WTC11 (cell line): ENCODE data around the gene ABCA13.

ENCODE experiments used
- ESRRA ChIP-seq: sonication (generic); formaldehyde crosslinking; IDR thresholded peaks from 2 replicates; pipeline ENCODE4 v1.8.1; 2022; ENCODE audit warnings: mild to moderate bottlenecking, missing genetic modification reagents, borderline replicate concordance
- FOXJ3 ChIP-seq: sonication (generic); formaldehyde crosslinking; IDR thresholded peaks from 2 replicates; pipeline ENCODE4 v1.9.0; 2021; ENCODE audit warnings: missing genetic modification reagents, mild to moderate bottlenecking, borderline replicate concordance
- ZNF423 ChIP-seq: fragments of 250-450 bp; sonication (Bioruptor Pico); IDR thresholded peaks from 2 replicates; pipeline ENCODE4 v2.1.2; 2022; ENCODE audit warnings: mild to moderate bottlenecking, moderate library complexity
- ZNF532 ChIP-seq: fragments of 250-450 bp; sonication (Bioruptor Pico); IDR thresholded peaks from 2 replicates; pipeline ENCODE4 v1.9.0; 2021; ENCODE audit warnings: mild to moderate bottlenecking, borderline replicate concordance
- TF ChIP-seq, protein P1 (sequence below): sonication (generic); formaldehyde crosslinking; IDR thresholded peaks from 2 replicates; pipeline ENCODE4 v1.8.1; 2023; ENCODE audit warnings: mild to moderate bottlenecking, missing genetic modification reagents, moderate library complexity
- TF ChIP-seq, protein P2 (sequence below): sonication (generic); formaldehyde crosslinking; IDR thresholded peaks from 2 replicates; pipeline ENCODE4 v1.8.0; 2023; ENCODE audit warnings: mild to moderate bottlenecking, missing genetic modification reagents
- TF ChIP-seq, protein P3 (sequence below): sonication (generic); formaldehyde crosslinking; IDR thresholded peaks from 2 replicates; pipeline ENCODE4 v1.8.1; 2023; ENCODE audit warnings: mild to moderate bottlenecking, missing genetic modification reagents
- TF ChIP-seq, protein P4 (sequence below): fragments of 200-600 bp; IDR thresholded peaks from 2 replicates; pipeline ENCODE4 v1.8.0; 2022; ENCODE audit warnings: antibody characterized with exemption

- no peak for TF ChIP-seq ZNF532 (CRISPR knock-in tag)
- TF ChIP-seq, protein P1, sequence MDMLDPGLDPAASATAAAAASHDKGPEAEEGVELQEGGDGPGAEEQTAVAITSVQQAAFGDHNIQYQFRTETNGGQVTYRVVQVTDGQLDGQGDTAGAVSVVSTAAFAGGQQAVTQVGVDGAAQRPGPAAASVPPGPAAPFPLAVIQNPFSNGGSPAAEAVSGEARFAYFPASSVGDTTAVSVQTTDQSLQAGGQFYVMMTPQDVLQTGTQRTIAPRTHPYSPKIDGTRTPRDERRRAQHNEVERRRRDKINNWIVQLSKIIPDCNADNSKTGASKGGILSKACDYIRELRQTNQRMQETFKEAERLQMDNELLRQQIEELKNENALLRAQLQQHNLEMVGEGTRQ: no peak
- TF ChIP-seq, protein P2, sequence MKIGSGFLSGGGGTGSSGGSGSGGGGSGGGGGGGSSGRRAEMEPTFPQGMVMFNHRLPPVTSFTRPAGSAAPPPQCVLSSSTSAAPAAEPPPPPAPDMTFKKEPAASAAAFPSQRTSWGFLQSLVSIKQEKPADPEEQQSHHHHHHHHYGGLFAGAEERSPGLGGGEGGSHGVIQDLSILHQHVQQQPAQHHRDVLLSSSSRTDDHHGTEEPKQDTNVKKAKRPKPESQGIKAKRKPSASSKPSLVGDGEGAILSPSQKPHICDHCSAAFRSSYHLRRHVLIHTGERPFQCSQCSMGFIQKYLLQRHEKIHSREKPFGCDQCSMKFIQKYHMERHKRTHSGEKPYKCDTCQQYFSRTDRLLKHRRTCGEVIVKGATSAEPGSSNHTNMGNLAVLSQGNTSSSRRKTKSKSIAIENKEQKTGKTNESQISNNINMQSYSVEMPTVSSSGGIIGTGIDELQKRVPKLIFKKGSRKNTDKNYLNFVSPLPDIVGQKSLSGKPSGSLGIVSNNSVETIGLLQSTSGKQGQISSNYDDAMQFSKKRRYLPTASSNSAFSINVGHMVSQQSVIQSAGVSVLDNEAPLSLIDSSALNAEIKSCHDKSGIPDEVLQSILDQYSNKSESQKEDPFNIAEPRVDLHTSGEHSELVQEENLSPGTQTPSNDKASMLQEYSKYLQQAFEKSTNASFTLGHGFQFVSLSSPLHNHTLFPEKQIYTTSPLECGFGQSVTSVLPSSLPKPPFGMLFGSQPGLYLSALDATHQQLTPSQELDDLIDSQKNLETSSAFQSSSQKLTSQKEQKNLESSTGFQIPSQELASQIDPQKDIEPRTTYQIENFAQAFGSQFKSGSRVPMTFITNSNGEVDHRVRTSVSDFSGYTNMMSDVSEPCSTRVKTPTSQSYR: no peak
- no peak for TF ChIP-seq ZNF423 (CRISPR knock-in tag)
- TF ChIP-seq, protein P3, sequence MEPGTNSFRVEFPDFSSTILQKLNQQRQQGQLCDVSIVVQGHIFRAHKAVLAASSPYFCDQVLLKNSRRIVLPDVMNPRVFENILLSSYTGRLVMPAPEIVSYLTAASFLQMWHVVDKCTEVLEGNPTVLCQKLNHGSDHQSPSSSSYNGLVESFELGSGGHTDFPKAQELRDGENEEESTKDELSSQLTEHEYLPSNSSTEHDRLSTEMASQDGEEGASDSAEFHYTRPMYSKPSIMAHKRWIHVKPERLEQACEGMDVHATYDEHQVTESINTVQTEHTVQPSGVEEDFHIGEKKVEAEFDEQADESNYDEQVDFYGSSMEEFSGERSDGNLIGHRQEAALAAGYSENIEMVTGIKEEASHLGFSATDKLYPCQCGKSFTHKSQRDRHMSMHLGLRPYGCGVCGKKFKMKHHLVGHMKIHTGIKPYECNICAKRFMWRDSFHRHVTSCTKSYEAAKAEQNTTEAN (CRISPR knock-in tag): no peak
- TF ChIP-seq, protein P4, sequence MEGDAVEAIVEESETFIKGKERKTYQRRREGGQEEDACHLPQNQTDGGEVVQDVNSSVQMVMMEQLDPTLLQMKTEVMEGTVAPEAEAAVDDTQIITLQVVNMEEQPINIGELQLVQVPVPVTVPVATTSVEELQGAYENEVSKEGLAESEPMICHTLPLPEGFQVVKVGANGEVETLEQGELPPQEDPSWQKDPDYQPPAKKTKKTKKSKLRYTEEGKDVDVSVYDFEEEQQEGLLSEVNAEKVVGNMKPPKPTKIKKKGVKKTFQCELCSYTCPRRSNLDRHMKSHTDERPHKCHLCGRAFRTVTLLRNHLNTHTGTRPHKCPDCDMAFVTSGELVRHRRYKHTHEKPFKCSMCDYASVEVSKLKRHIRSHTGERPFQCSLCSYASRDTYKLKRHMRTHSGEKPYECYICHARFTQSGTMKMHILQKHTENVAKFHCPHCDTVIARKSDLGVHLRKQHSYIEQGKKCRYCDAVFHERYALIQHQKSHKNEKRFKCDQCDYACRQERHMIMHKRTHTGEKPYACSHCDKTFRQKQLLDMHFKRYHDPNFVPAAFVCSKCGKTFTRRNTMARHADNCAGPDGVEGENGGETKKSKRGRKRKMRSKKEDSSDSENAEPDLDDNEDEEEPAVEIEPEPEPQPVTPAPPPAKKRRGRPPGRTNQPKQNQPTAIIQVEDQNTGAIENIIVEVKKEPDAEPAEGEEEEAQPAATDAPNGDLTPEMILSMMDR: no peak
- TF ChIP-seq ESRRA: no peak
- TF ChIP-seq FOXJ3: no peak
These were observed 12.9 kb upstream of the ABCA13 start for GRCh38 chr7:48158404-48158803.
